SK-N-SH (cell line): ENCODE results near the gene CRELD2. TPM values are rescaled to one million over a fixed set of nuclear protein-coding genes. Genes with fewer than 3 reads are reported as not detected.

Source experiments
- CTCF ChIA-PET: fragments of 300-600, 350-600 bp; formaldehyde crosslinking; extraction: SDS; loops from one replicate; lab custom pipeline; 2021; lab: Yijun Ruan, JAX
- POLR2A ChIA-PET: fragments of 350-600 bp; sonication (Branson Sonifier 250); formaldehyde crosslinking; extraction: SDS; loops from one replicate; lab custom pipeline; 2020; ENCODE audit warnings: antibody characterized with exemption, inconsistent platforms; lab: Yijun Ruan, JAX
- DNase-seq: peaks from one replicate; pipeline ENCODE4 v3.0.0; 2012
- H2AFZ ChIP-seq: fragments of 200-600 bp; sonication (generic); 2 replicates; pipeline ENCODE4 v1.8.1; 2016; ENCODE audit warnings: antibody characterized with exemption, mild to moderate bottlenecking, low read depth
- H3F3A ChIP-seq: fragments of 200-600 bp; sonication (generic); replicated peaks from 2 replicates; pipeline ENCODE3; 2016; ENCODE audit warnings: antibody characterized with exemption, mild to moderate bottlenecking; ENCODE audit not compliant: insufficient read depth
- H3K27ac ChIP-seq, 2 experiments: fragments of 200-500 bp in 1 of 2; fragments of 200-600 bp in 1 of 2; sonication (Bioruptor generic) in 1 of 2; sonication (generic), shearing (Covaris generic) in 1 of 2; 2 replicates each; pipeline versions ENCODE4 v1.5.1 to v1.6.1; 2014 to 2016; ENCODE audit warnings: low read depth in 2 of 2, inconsistent platforms in 1 of 2, low read length in 1 of 2, mild to moderate bottlenecking in 1 of 2, mixed read lengths in 1 of 2
- H3K27me3 ChIP-seq: fragments of 200-600 bp; sonication (generic), shearing (Covaris generic); 2 replicates; pipeline ENCODE4 v1.6.1; 2016; ENCODE audit warnings: mixed run types; ENCODE audit not compliant: insufficient read depth
- H3K36me3 ChIP-seq, 2 experiments: fragments of 200-500 bp in 1 of 2; fragments of 200-600 bp in 1 of 2; sonication (Bioruptor generic) in 1 of 2; sonication (generic) in 1 of 2; replicated peaks in 1 of 2; 2 replicates each; pipeline versions ENCODE3 to v1.5.1; 2014 to 2016; ENCODE audit warnings: low read length in 1 of 2, mild to moderate bottlenecking in 1 of 2; ENCODE audit not compliant: insufficient read depth in 2 of 2, control insufficient read depth in 1 of 2
- H3K4me1 ChIP-seq, 2 experiments: fragments of 200-500 bp in 1 of 2; fragments of 200-600 bp in 1 of 2; sonication (Bioruptor generic) in 1 of 2; sonication (generic), shearing (Covaris generic) in 1 of 2; 2 replicates each; pipeline versions ENCODE4 v1.5.1 to v1.6.1; 2014 to 2016; ENCODE audit warnings: low read depth in 1 of 2, low read length in 1 of 2, mixed run types in 1 of 2; ENCODE audit not compliant: insufficient read depth in 2 of 2, control insufficient read depth in 1 of 2
- H3K4me2 ChIP-seq: fragments of 200-600 bp; sonication (generic), shearing (Covaris generic); 2 replicates; pipeline ENCODE4 v1.6.1; 2017; ENCODE audit warnings: mixed run types
- H3K4me3 ChIP-seq, 2 experiments: fragments of 200-500 bp in 1 of 2; fragments of 200-600 bp in 1 of 2; sonication (Bioruptor generic) in 1 of 2; sonication (generic), shearing (Covaris generic) in 1 of 2; 2 replicates each; pipeline versions ENCODE4 v1.5.1 to v1.8.1; 2014 to 2016; ENCODE audit warnings: low read depth in 2 of 2, inconsistent platforms in 1 of 2, low read length in 1 of 2, mild to moderate bottlenecking in 1 of 2, mixed read lengths in 1 of 2, moderate library complexity in 1 of 2
- H3K79me2 ChIP-seq: fragments of 200-600 bp; sonication (generic); 2 replicates; pipeline ENCODE4 v1.8.1; 2017; ENCODE audit warnings: mild to moderate bottlenecking; ENCODE audit not compliant: insufficient read depth
- H3K9ac ChIP-seq: fragments of 200-600 bp; sonication (generic); 2 replicates; pipeline ENCODE4 v1.6.1; 2017; ENCODE audit warnings: mixed run types
- H3K9me2 ChIP-seq: fragments of 200-600 bp; sonication (generic); 2 replicates; pipeline ENCODE4 v1.6.1; 2017; ENCODE audit warnings: mixed run types
- H3K9me3 ChIP-seq: fragments of 200-600 bp; sonication (generic); 2 replicates; pipeline ENCODE4 v1.6.1; 2017; ENCODE audit warnings: mixed run types, mild to moderate bottlenecking, moderate library complexity
- H4K20me1 ChIP-seq: fragments of 200-600 bp; sonication (generic); 2 replicates; pipeline ENCODE4 v1.6.1; 2017; ENCODE audit warnings: mild to moderate bottlenecking, mixed run types; ENCODE audit not compliant: insufficient read depth
- CHD2 ChIP-seq: fragments of 150-350 bp; IDR thresholded peaks from 2 replicates; pipeline ENCODE4 v1.6.1; 2018; ENCODE audit warnings: low read length; ENCODE audit not compliant: partially characterized antibody
- ELF1 ChIP-seq: IDR thresholded peaks from 2 replicates; pipeline ENCODE4 v1.4.0; 2012
- EZH2phosphoT487 ChIP-seq: fragments of 200-600 bp; sonication (generic); IDR thresholded peaks from 2 replicates; pipeline ENCODE4 v1.6.1; 2017; ENCODE audit warnings: low read depth, mixed run types, mild to moderate bottlenecking, antibody characterized with exemption, moderate library complexity, borderline replicate concordance
- FOXJ3 ChIP-seq: sonication (generic); formaldehyde crosslinking; IDR thresholded peaks from 2 replicates; pipeline ENCODE4 v1.5.1; 2020; ENCODE audit warnings: mild to moderate bottlenecking, missing genetic modification reagents
- JUND ChIP-seq: IDR thresholded peaks from 2 replicates; pipeline ENCODE4 v1.4.0; 2012
- MXI1 ChIP-seq: IDR thresholded peaks from 2 replicates; pipeline ENCODE4 v1.6.1; 2012; ENCODE audit warnings: mild to moderate bottlenecking, low read depth, low read length, improper control_type of control experiment
- NFIC ChIP-seq: IDR thresholded peaks from 2 replicates; pipeline ENCODE4 v1.4.0; 2012; ENCODE audit warnings: borderline replicate concordance
- POLR2AphosphoS5 ChIP-seq: IDR thresholded peaks from 2 replicates; pipeline ENCODE4 v1.6.1; 2012; ENCODE audit warnings: low read depth, low read length
- RAD21 ChIP-seq: IDR thresholded peaks from 2 replicates; pipeline ENCODE4 v1.6.1; 2012; ENCODE audit warnings: mild to moderate bottlenecking, low read length
- RFX5 ChIP-seq: IDR thresholded peaks from 2 replicates; pipeline ENCODE4 v1.6.1; 2012; ENCODE audit warnings: mild to moderate bottlenecking, improper control_type of control experiment, low read length
- SMC3 ChIP-seq: IDR thresholded peaks from 2 replicates; pipeline ENCODE4 v1.6.1; 2012; ENCODE audit warnings: low read depth, low read length, improper control_type of control experiment
- TEAD4 ChIP-seq: IDR thresholded peaks from 2 replicates; pipeline ENCODE4 v1.4.0; 2012; ENCODE audit warnings: mild to moderate bottlenecking, borderline replicate concordance; ENCODE audit not compliant: insufficient read depth
- USF1 ChIP-seq: IDR thresholded peaks from 2 replicates; pipeline ENCODE4 v1.4.0; 2012; ENCODE audit warnings: low read depth, borderline replicate concordance
- USF2 ChIP-seq: fragments of 150-350 bp; IDR thresholded peaks from 2 replicates; pipeline ENCODE4 v1.6.1; 2017; ENCODE audit warnings: antibody characterized with exemption, low read length, low read depth, borderline replicate concordance
- ZBTB33 ChIP-seq: IDR thresholded peaks from 2 replicates; pipeline ENCODE4 v1.4.0; 2012; ENCODE audit warnings: low read depth, borderline replicate concordance
- WGBS: methylation state at CpG from one replicate; pipeline ENCODE4 v1.1.6; 2017; ENCODE audit warnings: low lambda C conversion rate; 5-methylcytosine and 5-hydroxymethylcytosine counted together
- polyA plus RNA-seq, 3 experiments: library from polyadenylated mRNA; depleted of rRNA; stranded (reverse); fragments of >200 nt; gene quantifications; 2 replicates each; pipeline ENCODE4 v1.2.3, GENCODE V29; 2012
- TF ChIP-seq, protein P1 (sequence below): fragments of 150-350 bp; IDR thresholded peaks from 2 replicates; pipeline ENCODE4 v1.6.1; 2016; ENCODE audit warnings: mild to moderate bottlenecking, low read depth, low read length

Gene CRELD2
- polyA plus RNA-seq, 1 of the 3 experiments (the other 2 are of a cell fraction) = 113 TPM

- Histone ChIP-seq H4K20me1 (no peaks in the 10 kb centered on the region), H3K4me3 (no peak overlapping the region), H3K79me2 (no peaks in the 10 kb centered on the region), H3K4me1 (peaks cover 13 to 40% of the 10 kb centered on the region in 2 experiments; a peak in 3 of 4 replicates), H3K27ac (no peak overlapping the region), H3F3A (peaks cover 5% of the 10 kb centered on the region), H3K9me2 (no peaks in the 10 kb centered on the region), H3K36me3 (no peaks in the 10 kb centered on the region), H2AFZ (no peak overlapping the region), H3K9me3 (no peaks in the 10 kb centered on the region), H3K9ac (no peak overlapping the region), H3K4me2 (no peak overlapping the region), H3K27me3 (no peaks in the 10 kb centered on the region)
- no peak for DNase-seq
- CTCF ChIA-PET = interaction anchor here (0.9 to 2.1 kb wide), 2 partner anchors 38 to 79 kb away, joined by 3 to 9 read pairs; no protein-coding TSS in a partner anchor
- WGBS = 90% methylated on average over 13 of the region's 28 CpGs
- TF ChIP-seq, protein P1, sequence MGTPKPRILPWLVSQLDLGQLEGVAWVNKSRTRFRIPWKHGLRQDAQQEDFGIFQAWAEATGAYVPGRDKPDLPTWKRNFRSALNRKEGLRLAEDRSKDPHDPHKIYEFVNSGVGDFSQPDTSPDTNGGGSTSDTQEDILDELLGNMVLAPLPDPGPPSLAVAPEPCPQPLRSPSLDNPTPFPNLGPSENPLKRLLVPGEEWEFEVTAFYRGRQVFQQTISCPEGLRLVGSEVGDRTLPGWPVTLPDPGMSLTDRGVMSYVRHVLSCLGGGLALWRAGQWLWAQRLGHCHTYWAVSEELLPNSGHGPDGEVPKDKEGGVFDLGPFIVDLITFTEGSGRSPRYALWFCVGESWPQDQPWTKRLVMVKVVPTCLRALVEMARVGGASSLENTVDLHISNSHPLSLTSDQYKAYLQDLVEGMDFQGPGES = no peak
- TF ChIP-seq CHD2 = no peak
- no peak for TF ChIP-seq NFIC
- TF ChIP-seq POLR2AphosphoS5 = no peak
- TF ChIP-seq USF2 = no peak
- no peak for TF ChIP-seq ELF1
- TF ChIP-seq MXI1 = no peak
- TF ChIP-seq EZH2phosphoT487 = no peak
- TF ChIP-seq TEAD4 = no peak
- no peak for TF ChIP-seq SMC3
- TF ChIP-seq RFX5 = no peak
- TF ChIP-seq JUND = no peak
- no peak for TF ChIP-seq USF1
- no peak for TF ChIP-seq FOXJ3 (CRISPR knock-in tag)
- no peak for TF ChIP-seq ZBTB33
- no peak for TF ChIP-seq RAD21
- POLR2A ChIA-PET = no interaction called here
Measured at GRCh38 chr22:49951000-49951677, 32.7 kb downstream of the CRELD2 start.
